Measurements from ENCODE around the gene B2M. TPM values are rescaled to one million over a fixed set of nuclear protein-coding genes. Genes with fewer than 3 reads are reported as not detected.
A peak's percentile ranks its signal among the peaks of the same experiment; 100 is the strongest.

The B2M gene
- total and polyA plus RNA-seq, 2 of the 8 experiments (the other 6 are each of a cell fraction or from before 2014, with no cell fraction given), result 78.9 to 907 TPM

GRCh38 chr15:44729408-44730127 lies 18.3 kb downstream of the B2M start (continued):
- no peak for TF ChIP-seq CTCF (IDR thresholded peaks at IDR 0.05; ENCODE audit: control extremely low read depth in 1 of 3, insufficient read depth in 1 of 3, low read depth in 1 of 3, low read length in 3 of 3)
- no peak for TF ChIP-seq EP300 (IDR thresholded peaks at IDR 0.05; ENCODE audit: borderline replicate concordance in 1 of 2, low read depth in 2 of 2, low read length in 2 of 2)
- TF ChIP-seq HDAC6 (IDR thresholded peaks at IDR 0.05; ENCODE audit: low read depth, low read length), result no peak
- no peak for TF ChIP-seq POLR2AphosphoS5 (IDR thresholded peaks at IDR 0.05; ENCODE audit: low read depth, low read length)
- no peak for TF ChIP-seq NANOG (IDR thresholded peaks at IDR 0.05; ENCODE audit: insufficient read depth, low read depth, low read length, poor library complexity, severe bottlenecking)
- TF ChIP-seq SIX5 (IDR thresholded peaks at IDR 0.05; ENCODE audit: low read depth, low read length), result no peak
- TF ChIP-seq FOSL1 (IDR thresholded peaks at IDR 0.05; ENCODE audit: insufficient read depth, low read depth, low read length), result no peak
- no peak for TF ChIP-seq RFX5 (IDR thresholded peaks at IDR 0.05; ENCODE audit: borderline replicate concordance, low read depth, low read length)
- TF ChIP-seq GABPA (IDR thresholded peaks at IDR 0.05; ENCODE audit: borderline replicate concordance, insufficient read depth, low read length), result no peak
- peak; percentile 42; the same call in 1 of the 2 replicates for TF ChIP-seq CEBPB (IDR thresholded peaks at IDR 0.05; ENCODE audit: low read depth, low read length)
- TF ChIP-seq GTF2F1 (IDR thresholded peaks at IDR 0.05; ENCODE audit: borderline replicate concordance, low read depth, low read length), result no peak
- no peak for TF ChIP-seq CBX8 (IDR thresholded peaks at IDR 0.05; ENCODE audit: borderline replicate concordance, low read depth, low read length)
- no peak for TF ChIP-seq MAFK (IDR thresholded peaks at IDR 0.05; ENCODE audit: low read depth, low read length)

All from H1 (cell line).